A549 (cell line): ENCODE results near the gene SETBP1. TPM values are rescaled to one million over a fixed set of nuclear protein-coding genes. Genes with fewer than 3 reads are reported as not detected.

Experiments
- ATAC-seq, 2 experiments: fragments of 200-7000 bp in 1 of 2; fragments of >200 bp in 1 of 2; cut with Nextera tagmentation in 1 of 2; cut with Tn5 transposase in 1 of 2; 3 replicates each; pipeline versions ENCODE4 v1.8.0 to v1.9.1; 2018 to 2020; ENCODE audit warnings: mild to moderate bottlenecking in 1 of 2, moderate library complexity in 1 of 2
- CTCF ChIA-PET: fragments of 300-600 bp; sonication (Branson Sonifier 250); formaldehyde crosslinking; extraction: SDS; loops from one replicate; lab custom pipeline; 2021; ENCODE audit warnings: antibody characterized with exemption, inconsistent platforms; lab: Yijun Ruan, JAX
- POLR2A ChIA-PET: fragments of 350-600 bp; formaldehyde crosslinking; extraction: SDS; loops from one replicate; lab custom pipeline; 2021; ENCODE audit warnings: antibody characterized with exemption, inconsistent platforms; lab: Yijun Ruan, JAX
- DNase-seq, 2 experiments: peaks; one replicate each; pipeline versions ENCODE4 v3.0.0 to v3.0.0-alpha.2; 2011 to 2016; ENCODE audit warnings: low read depth in 1 of 2, low spot score in 1 of 2
- FAIRE-seq: peaks from 2 replicates; lab custom pipeline; 2011; peaks lifted over from hg19 to GRCh38; lab: Jason Lieb, UNC
- H3K27ac ChIP-seq, 2 experiments: fragments of >200 bp; sonication (Bioruptor Twin); formaldehyde crosslinking; 3 replicates each; pipeline ENCODE4 v1.5.1; 2016 to 2017
- H3K4me1 ChIP-seq: fragments of >200 bp; sonication (Bioruptor Twin); formaldehyde crosslinking; 3 replicates; pipeline ENCODE4 v1.6.1; 2016
- H3K4me2 ChIP-seq: fragments of >200 bp; sonication (Bioruptor Twin); formaldehyde crosslinking; 3 replicates; pipeline ENCODE4 v1.6.1; 2016
- H3K4me3 ChIP-seq: fragments of >200 bp; sonication (Bioruptor Twin); formaldehyde crosslinking; 3 replicates; pipeline ENCODE4 v1.5.1; 2016
- H3K9me3 ChIP-seq: fragments of >200 bp; sonication (Bioruptor Twin); formaldehyde crosslinking; 3 replicates; pipeline ENCODE4 v1.6.1; 2016
- ATOH8 ChIP-seq: fragments of 250-450 bp; sonication (Bioruptor Pico); IDR thresholded peaks from 2 replicates; pipeline ENCODE4 v1.5.0; 2020; ENCODE audit warnings: low read depth, mild to moderate bottlenecking, moderate library complexity
- BCL3 ChIP-seq: fragments of >200 bp; sonication (Bioruptor Twin); formaldehyde crosslinking; IDR thresholded peaks from 3 replicates; pipeline ENCODE4 v1.6.1; 2016
- CHD2 ChIP-seq: fragments of 150-350 bp; IDR thresholded peaks from 2 replicates; pipeline ENCODE4 v1.6.1; 2014; ENCODE audit warnings: low read length; ENCODE audit not compliant: partially characterized antibody
- CHD4 ChIP-seq: fragments of 200-600 bp; sonication (generic); IDR thresholded peaks from 2 replicates; pipeline ENCODE4 v1.6.1; 2016; ENCODE audit warnings: antibody characterized with exemption, mild to moderate bottlenecking, borderline replicate concordance
- CTCF ChIP-seq: fragments of >200 bp; sonication (Bioruptor Twin); formaldehyde crosslinking; IDR thresholded peaks from 3 replicates; pipeline ENCODE4 v1.5.1; 2016
- EHF ChIP-seq: fragments of 250-450 bp; sonication (Bioruptor Pico); IDR thresholded peaks from 2 replicates; pipeline ENCODE4 v1.5.0; 2020; ENCODE audit warnings: mild to moderate bottlenecking
- EHMT2 ChIP-seq: fragments of 200-600 bp; sonication (generic); IDR thresholded peaks from 2 replicates; pipeline ENCODE4 v1.6.1; 2016; ENCODE audit warnings: antibody characterized with exemption, low read depth, mild to moderate bottlenecking, moderate library complexity
- EP300 ChIP-seq, 2 experiments: fragments of >200 bp; sonication (Bioruptor Twin); formaldehyde crosslinking; IDR thresholded peaks; 2 replicates in 1 of 2; 3 replicates in 1 of 2; pipeline ENCODE4 v1.6.1; 2016 to 2017
- FOSL2 ChIP-seq, 2 experiments: fragments of 450-650 bp in 1 of 2; fragments of >200 bp in 1 of 2; sonication (Bioruptor Twin) in 1 of 2; formaldehyde crosslinking; IDR thresholded peaks; 2 replicates each; pipeline versions ENCODE4 v1.5.0 to v1.6.1; 2016 to 2020; ENCODE audit warnings: mild to moderate bottlenecking in 1 of 2, moderate library complexity in 1 of 2
- GATA3 ChIP-seq: IDR thresholded peaks from 2 replicates; pipeline ENCODE4 v1.6.1; 2012; ENCODE audit warnings: borderline replicate concordance
- HDAC2 ChIP-seq: fragments of 200-600 bp; sonication (generic); IDR thresholded peaks from 2 replicates; pipeline ENCODE4 v1.6.1; 2016
- HES2 ChIP-seq: fragments of >200 bp; sonication (Bioruptor Twin); formaldehyde crosslinking; IDR thresholded peaks from 2 replicates; pipeline ENCODE4 v1.6.1; 2016
- HMGXB4 ChIP-seq: fragments of 250-450 bp; sonication (Bioruptor Pico); IDR thresholded peaks from 2 replicates; pipeline ENCODE4 v1.5.0; 2021; ENCODE audit warnings: mild to moderate bottlenecking, moderate library complexity, borderline replicate concordance
- JUNB ChIP-seq: fragments of >200 bp; sonication (Bioruptor Twin); formaldehyde crosslinking; IDR thresholded peaks from 2 replicates; pipeline ENCODE4 v1.6.1; 2016
- MAFK ChIP-seq: fragments of 450-650 bp; IDR thresholded peaks from 2 replicates; pipeline ENCODE4 v1.6.1; 2014; ENCODE audit not compliant: partially characterized antibody
- MYC ChIP-seq: IDR thresholded peaks from 2 replicates; pipeline ENCODE4 v1.6.1; 2012; ENCODE audit warnings: mild to moderate bottlenecking, inconsistent platforms, low read length, improper control_type of control experiment, borderline replicate concordance
- NPAS2 ChIP-seq: fragments of 250-450 bp; sonication (Bioruptor Pico); IDR thresholded peaks from 2 replicates; pipeline ENCODE4 v1.8.0; 2022; ENCODE audit warnings: mild to moderate bottlenecking, moderate library complexity, borderline replicate concordance
- NR3C1 ChIP-seq: fragments of >200 bp; sonication (Bioruptor Twin); formaldehyde crosslinking; IDR thresholded peaks from 3 replicates; pipeline ENCODE4 v1.6.1; 2017
- POLR2A ChIP-seq: IDR thresholded peaks from 2 replicates; pipeline ENCODE4 v1.6.1; 2012; ENCODE audit warnings: mild to moderate bottlenecking, low read length
- POLR2AphosphoS2 ChIP-seq: conservative IDR thresholded peaks from 2 replicates; pipeline ENCODE4 v1.6.1; 2012; ENCODE audit warnings: low read length, improper control_type of control experiment, inconsistent platforms
- RCOR1 ChIP-seq: fragments of 150-350 bp; IDR thresholded peaks from 2 replicates; pipeline ENCODE4 v1.6.1; 2014; ENCODE audit warnings: antibody characterized with exemption, low read length, low read depth
- REST ChIP-seq: fragments of 200-600 bp; sonication (generic); IDR thresholded peaks from 2 replicates; pipeline ENCODE4 v1.6.1; 2016; ENCODE audit warnings: antibody characterized with exemption, mild to moderate bottlenecking, moderate library complexity
- RFX5 ChIP-seq: fragments of 450-650 bp; IDR thresholded peaks from 2 replicates; pipeline ENCODE4 v1.7.1; 2014; ENCODE audit warnings: antibody characterized with exemption, mild to moderate bottlenecking, moderate library complexity
- USF2 ChIP-seq: fragments of 450-650 bp; IDR thresholded peaks from 2 replicates; pipeline ENCODE4 v1.6.1; 2014; ENCODE audit warnings: antibody characterized with exemption
- ZFP36 ChIP-seq: fragments of 450-650 bp; IDR thresholded peaks from 2 replicates; pipeline ENCODE4 v1.6.1; 2014; ENCODE audit warnings: borderline replicate concordance; ENCODE audit not compliant: partially characterized antibody
- WGBS: methylation state at CpG from one replicate; pipeline ENCODE4 v1.1.6; 2017; ENCODE audit errors: missing lambda C conversion rate; 5-methylcytosine and 5-hydroxymethylcytosine counted together
- polyA plus RNA-seq, 4 experiments: library from polyadenylated mRNA; depleted of rRNA in 3 of 4; stranded (reverse); fragments of >200 nt; fragmentation: RNase III in 1 of 4; extraction: RNeasy Plus Mini Kit Qiagen cat#74134 plus additional on column Dnase treatment in 1 of 4; gene quantifications; 2 replicates in 3 of 4; 3 replicates in 1 of 4; pipeline ENCODE4 v1.2.3, GENCODE V29; 2011 to 2017

Gene SETBP1
- polyA plus RNA-seq, 2 of the 4 experiments (the other 2 are of a cell fraction): 0.50 to 1.9 TPM

- Histone ChIP-seq H3K4me3 (no peak overlapping the region), H3K4me2 (no peak overlapping the region)
- ChIA-PET CTCF (no interaction called here), POLR2A (no interaction called here)
- ATAC-seq: no peak
- DNase-seq: no peak
- no peak for FAIRE-seq
- 88% methylated on average over 14 of the region's 14 CpGs for WGBS
- TF ChIP-seq EHF (CRISPR knock-in tag): no peak
- no peak for TF ChIP-seq RCOR1
- TF ChIP-seq FOSL2 (IDR thresholded peaks at IDR 0.05): no peak
- TF ChIP-seq FOSL2 (CRISPR knock-in tag; IDR thresholded peaks at IDR 0.05): no peak
- TF ChIP-seq EHMT2: no peak
- TF ChIP-seq EP300 (IDR thresholded peaks at IDR 0.05): no peak
- TF ChIP-seq MYC: no peak
- TF ChIP-seq GATA3: no peak
- TF ChIP-seq HES2: no peak
- no peak for TF ChIP-seq BCL3
- no peak for TF ChIP-seq CTCF
- TF ChIP-seq ATOH8 (CRISPR knock-in tag): no peak
- TF ChIP-seq POLR2AphosphoS2: no peak
- TF ChIP-seq JUNB: no peak
- TF ChIP-seq, all 56 proteins: peak for 0
- Histone ChIP-seq H3K9me3 (no peaks in the 10 kb centered on the region), H3K4me1 (no peaks in the 10 kb centered on the region), H3K27ac (no peak overlapping the region)
Measured at GRCh38 chr18:44951748-44952147, 271.1 kb downstream of the SETBP1 start.

GRCh38 chr18:44954257-44954656 lies 273.6 kb downstream of the SETBP1 start:
- ATAC-seq (no peak), DNase-seq (no peak), FAIRE-seq (no peak)
- 60% methylated on average over 1 of the region's 1 CpG for WGBS
- no peak overlapping the region for H3K4me2 ChIP-seq
- no peaks in the 10 kb centered on the region for H3K9me3 ChIP-seq
- no peaks in the 10 kb centered on the region for H3K4me1 ChIP-seq
- POLR2A ChIA-PET: no interaction called here
- H3K27ac ChIP-seq: no peak overlapping the region
- H3K4me3 ChIP-seq: no peak overlapping the region
- CTCF ChIA-PET: no interaction called here
- no peak for TF ChIP-seq CTCF
- TF ChIP-seq REST: no peak
- no peak for TF ChIP-seq ZFP36
- TF ChIP-seq MAFK: no peak
- TF ChIP-seq RFX5: no peak
- TF ChIP-seq POLR2A: no peak
- no peak for TF ChIP-seq USF2
- no peak for TF ChIP-seq NPAS2
- no peak for TF ChIP-seq EHF (CRISPR knock-in tag)
- TF ChIP-seq CHD2: no peak
- TF ChIP-seq CHD4: no peak
- TF ChIP-seq HDAC2: no peak
- no peak for TF ChIP-seq HMGXB4 (CRISPR knock-in tag)
- TF ChIP-seq NR3C1: no peak
- no peak for TF ChIP-seq GATA3
